ENCODE measurements around the gene COPE. TPM values are rescaled to one million over a fixed set of nuclear protein-coding genes. Genes with fewer than 3 reads are reported as not detected.

The COPE gene
- total and polyA plus RNA-seq, 2 of the 8 experiments (the other 6 are each of a cell fraction or from before 2014, with no cell fraction given) = 178 to 356 TPM

- no peak for TF ChIP-seq HDAC2 (IDR thresholded peaks at IDR 0.05; ENCODE audit: borderline replicate concordance in 1 of 2, low read depth in 2 of 2, low read length in 2 of 2)
- no peak for TF ChIP-seq PHF8 (conservative IDR thresholded peaks at IDR 0.05; ENCODE audit: low read depth, low read length)
Measured at GRCh38 chr19:18878858-18879578, 40.2 kb downstream of the COPE start (continued).
